Fibroblast of the aortic adventitia (primary cell): ENCODE measurements around the gene MAP2K3. TPM values are rescaled to one million over a fixed set of nuclear protein-coding genes. Genes with fewer than 3 reads are reported as not detected.

ENCODE experiments used
- DNase-seq: peaks from one replicate; pipeline ENCODE4 v3.0.0-alpha.2; 2010; ENCODE audit warnings: low read depth
- H3K4me3 ChIP-seq: 2 replicates; pipeline ENCODE4 v1.5.1; 2011; ENCODE audit warnings: low read depth, mild to moderate bottlenecking, control low read depth, low read length, moderate library complexity
- CTCF ChIP-seq: IDR thresholded peaks from 2 replicates; pipeline ENCODE4 v1.5.1; 2011; ENCODE audit warnings: mild to moderate bottlenecking, low read length, control low read depth, inconsistent platforms; ENCODE audit not compliant: insufficient read depth
- total RNA-seq: library from RNA; depleted of rRNA; stranded (reverse); fragments of >200 nt; gene quantifications from 2 replicates; pipeline ENCODE4 v1.2.3, GENCODE V29; 2012; ENCODE audit warnings: low replicate concordance

MAP2K3 gene
- total RNA-seq, 1 donor = 24.5 TPM

- TF ChIP-seq CTCF = no peak
- DNase-seq = no peak
These were observed 72.8 kb downstream of the MAP2K3 start for GRCh38 chr17:21357281-21357680.

GRCh38 chr17:21357696-21358656 lies 73.5 kb downstream of the MAP2K3 start:
- no peak for DNase-seq
- H3K4me3 ChIP-seq = no peak overlapping the region
- no peak for TF ChIP-seq CTCF

More at GRCh38 chr17:21357281-21357680, 72.8 kb downstream of the MAP2K3 start:
- no peak overlapping the region for H3K4me3 ChIP-seq

GRCh38 chr17:21358682-21359482 lies 74.4 kb downstream of the MAP2K3 start:
- no peak for TF ChIP-seq CTCF
- no peak overlapping the region for H3K4me3 ChIP-seq
- peak; percentile 51 for DNase-seq

GRCh38 chr17:21359483-21359840 lies 75.0 kb downstream of the MAP2K3 start:
- no peak overlapping the region for H3K4me3 ChIP-seq
- no peak for TF ChIP-seq CTCF
- DNase-seq = no peak

GRCh38 chr17:21360048-21360447 lies 75.5 kb downstream of the MAP2K3 start:
- H3K4me3 ChIP-seq = no peak overlapping the region
- DNase-seq = no peak
- TF ChIP-seq CTCF = no peak

GRCh38 chr17:21361020-21361809 lies 76.7 kb downstream of the MAP2K3 start:
- no peak overlapping the region for H3K4me3 ChIP-seq
- TF ChIP-seq CTCF = no peak
- DNase-seq = no peak
